ENCODE results near the gene ATP6V1E1.
"Not testable (repeated sequence)": the region's sequence is repeated elsewhere in the genome, so short reads cannot be mapped to it uniquely, and the experiment has no call there.

ATP6V1E1 gene

GRCh38 chr22:17641269-17641668 lies 12.7 kb upstream of the ATP6V1E1 start:
- no peak overlapping the region for H3K4me3 ChIP-seq (ENCODE audit: low read length)
- no peak for DNase-seq (ENCODE audit: low read depth)
- TF ChIP-seq, protein P1, sequence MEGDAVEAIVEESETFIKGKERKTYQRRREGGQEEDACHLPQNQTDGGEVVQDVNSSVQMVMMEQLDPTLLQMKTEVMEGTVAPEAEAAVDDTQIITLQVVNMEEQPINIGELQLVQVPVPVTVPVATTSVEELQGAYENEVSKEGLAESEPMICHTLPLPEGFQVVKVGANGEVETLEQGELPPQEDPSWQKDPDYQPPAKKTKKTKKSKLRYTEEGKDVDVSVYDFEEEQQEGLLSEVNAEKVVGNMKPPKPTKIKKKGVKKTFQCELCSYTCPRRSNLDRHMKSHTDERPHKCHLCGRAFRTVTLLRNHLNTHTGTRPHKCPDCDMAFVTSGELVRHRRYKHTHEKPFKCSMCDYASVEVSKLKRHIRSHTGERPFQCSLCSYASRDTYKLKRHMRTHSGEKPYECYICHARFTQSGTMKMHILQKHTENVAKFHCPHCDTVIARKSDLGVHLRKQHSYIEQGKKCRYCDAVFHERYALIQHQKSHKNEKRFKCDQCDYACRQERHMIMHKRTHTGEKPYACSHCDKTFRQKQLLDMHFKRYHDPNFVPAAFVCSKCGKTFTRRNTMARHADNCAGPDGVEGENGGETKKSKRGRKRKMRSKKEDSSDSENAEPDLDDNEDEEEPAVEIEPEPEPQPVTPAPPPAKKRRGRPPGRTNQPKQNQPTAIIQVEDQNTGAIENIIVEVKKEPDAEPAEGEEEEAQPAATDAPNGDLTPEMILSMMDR (IDR thresholded peaks at IDR 0.05; ENCODE audit: insufficient read depth, low read depth, low read length, missing control alignments): no peak

- DNase-seq (ENCODE audit: low read depth): peak; percentile 62
- peak overlapping the region; percentile 93 for H3K4me3 ChIP-seq (ENCODE audit: low read length)
- TF ChIP-seq, protein P1 (IDR thresholded peaks at IDR 0.05; ENCODE audit: insufficient read depth, low read depth, low read length, missing control alignments): no peak
Measured at GRCh38 chr22:17639247-17639741, 10.7 kb upstream of the ATP6V1E1 start.

GRCh38 chr22:17638432-17639246 lies 10.1 kb upstream of the ATP6V1E1 start, which contains the start of gene BCL2L13:
Gene BCL2L13, plus strand, starts transcription at chr22:17638757. Its CDS starts 16,955 bp downstream, at chr22:17655712.
- TF ChIP-seq, protein P1 (IDR thresholded peaks at IDR 0.05; ENCODE audit: insufficient read depth, low read depth, low read length, missing control alignments): no peak
- H3K4me3 ChIP-seq (ENCODE audit: low read length): peak within 1 kb of the TSS; percentile 93
- peak; percentile 90 for DNase-seq (ENCODE audit: low read depth)

- H3K4me3 ChIP-seq (ENCODE audit: low read length): peak overlapping the region; percentile 93
- TF ChIP-seq, protein P1 (IDR thresholded peaks at IDR 0.05; ENCODE audit: insufficient read depth, low read depth, low read length, missing control alignments): no peak
- peak; percentile 61 for DNase-seq (ENCODE audit: low read depth)
Measured at GRCh38 chr22:17638182-17638431, 9.6 kb upstream of the ATP6V1E1 start.

GRCh38 chr22:17637490-17638181 lies 9.1 kb upstream of the ATP6V1E1 start:
- DNase-seq (ENCODE audit: low read depth): no peak
- peak overlapping the region; percentile 93 for H3K4me3 ChIP-seq (ENCODE audit: low read length)
- TF ChIP-seq, protein P1 (IDR thresholded peaks at IDR 0.05; ENCODE audit: insufficient read depth, low read depth, low read length, missing control alignments): no peak

DNA sequence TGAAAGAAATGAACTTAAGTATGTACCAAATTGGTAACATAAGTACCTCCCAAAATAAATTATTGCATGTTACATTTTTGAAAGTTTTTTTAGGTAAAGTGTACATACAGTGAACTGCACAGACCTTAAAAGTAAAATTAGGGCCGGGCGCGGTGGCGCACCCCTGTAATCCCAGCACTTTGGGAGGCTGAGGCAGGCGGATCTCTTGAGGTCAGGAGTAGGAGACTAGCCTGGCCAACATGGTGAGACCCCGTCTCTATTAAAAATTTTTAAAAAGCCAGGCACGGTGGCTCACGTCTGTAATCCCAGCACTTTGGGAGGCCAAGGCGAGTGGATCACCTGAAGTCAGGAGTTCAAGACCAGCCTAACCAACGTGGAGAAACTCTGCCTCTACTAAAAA lies 8.3 kb upstream of the ATP6V1E1 start:
- DNase-seq (ENCODE audit: low read depth): not testable (repeated sequence)

GRCh38 chr22:17634696-17635095 lies 6.1 kb upstream of the ATP6V1E1 start:
- no peak overlapping the region for H3K4me3 ChIP-seq (ENCODE audit: low read length)
- DNase-seq (ENCODE audit: low read depth): peak; percentile 85
- TF ChIP-seq, protein P1 (IDR thresholded peaks at IDR 0.05; ENCODE audit: insufficient read depth, low read depth, low read length, missing control alignments): no peak

More for the DNA sequence above, 8.3 kb upstream of the ATP6V1E1 start:
- H3K4me3 ChIP-seq (ENCODE audit: low read length): not testable (repeated sequence)
